Kidney glomerular epithelial cell (primary cell): ENCODE results near the gene AMOTL2.

Source experiments
- DNase-seq: peaks from one replicate; lab custom pipeline; 2025; lab: John Stamatoyannopoulos, UW

Gene AMOTL2

DNA sequence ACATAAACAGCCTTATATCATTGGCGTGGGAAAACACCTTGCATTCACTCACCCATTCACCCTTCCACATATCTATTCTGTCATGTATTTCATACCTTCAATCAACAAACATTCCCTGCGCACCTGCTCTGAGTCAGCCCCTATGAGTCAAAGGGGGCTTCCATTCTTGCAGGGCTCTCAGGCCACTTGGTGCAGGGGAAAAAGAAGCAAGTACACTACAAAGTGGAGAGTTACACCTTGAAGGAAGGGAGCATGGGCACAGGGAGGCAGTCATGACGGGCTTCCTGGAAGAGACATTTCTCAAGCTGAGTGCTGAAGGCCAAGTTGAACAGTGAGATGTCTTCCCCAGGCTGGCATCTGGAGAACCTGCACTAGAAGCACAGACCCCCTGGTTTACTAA, 4.6 kb upstream of the AMOTL2 start:
- DNase-seq = no peak

- DNase-seq = no peak
Observed at GRCh38 chr3:134378384-134378783, 4.1 kb upstream of the AMOTL2 start.

DNA sequence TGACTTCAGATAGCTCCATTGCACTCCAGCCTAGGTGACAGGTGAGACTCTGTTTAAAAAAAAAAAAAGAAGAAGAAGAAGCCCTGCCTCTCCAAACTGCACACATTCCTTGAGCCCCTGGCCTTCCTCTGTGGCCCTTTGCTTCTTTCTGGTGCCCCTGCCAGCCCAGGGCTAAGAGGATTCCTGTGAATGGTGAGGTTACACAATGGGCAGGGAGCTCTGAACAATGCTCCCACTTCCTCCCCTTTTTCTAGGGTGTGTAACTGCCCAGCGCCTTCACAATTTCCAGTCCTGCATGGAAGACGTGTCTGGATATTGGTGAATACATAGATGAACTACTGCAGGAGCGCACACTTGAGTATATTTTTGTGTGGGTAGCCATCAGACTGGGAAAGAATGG, 3.6 kb upstream of the AMOTL2 start:
- no peak for DNase-seq

GRCh38 chr3:134376786-134377426, 2.7 kb upstream of the AMOTL2 start:
- no peak for DNase-seq

- DNase-seq = no peak
Observed at GRCh38 chr3:134376385-134376765, 2.1 kb upstream of the AMOTL2 start.

DNA sequence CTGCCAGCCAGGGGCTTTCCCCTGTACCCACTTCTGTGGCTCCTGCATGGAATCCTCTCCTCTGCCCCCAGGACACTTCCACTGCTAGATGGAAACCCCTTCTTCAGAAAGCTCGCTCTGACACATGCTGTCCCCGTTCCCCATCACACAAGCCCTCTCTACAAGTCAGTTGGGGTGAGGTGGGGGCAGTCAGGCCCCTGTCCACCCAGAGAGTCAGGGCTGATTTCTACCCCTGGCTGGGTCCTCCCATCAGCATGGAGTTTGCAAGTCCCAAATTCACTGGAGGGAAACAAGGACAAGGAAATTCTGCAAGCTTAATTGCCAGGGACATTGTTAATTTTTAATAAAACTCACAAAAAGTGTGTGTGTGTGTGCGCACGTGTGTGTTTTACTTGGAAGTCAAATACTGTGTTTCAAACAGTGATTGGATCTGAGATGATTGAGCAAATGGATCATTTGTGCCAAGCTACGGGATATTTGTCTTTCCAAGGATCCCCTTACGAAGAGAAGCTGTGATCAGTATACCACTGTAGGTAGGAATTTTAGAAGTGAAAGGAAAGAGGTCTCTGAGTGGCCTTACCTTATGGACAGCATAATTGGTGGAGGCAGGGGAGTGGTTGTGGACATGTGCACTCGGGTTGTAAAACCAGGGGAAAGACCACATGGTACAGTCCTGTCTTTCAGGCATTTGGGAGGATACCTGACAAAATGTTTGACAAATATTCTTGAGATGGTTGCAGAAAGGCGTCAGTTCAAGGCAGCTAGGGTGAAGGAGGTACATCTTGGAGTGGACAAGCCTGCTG, 1.5 kb upstream of the AMOTL2 start:
- no peak for DNase-seq

DNA sequence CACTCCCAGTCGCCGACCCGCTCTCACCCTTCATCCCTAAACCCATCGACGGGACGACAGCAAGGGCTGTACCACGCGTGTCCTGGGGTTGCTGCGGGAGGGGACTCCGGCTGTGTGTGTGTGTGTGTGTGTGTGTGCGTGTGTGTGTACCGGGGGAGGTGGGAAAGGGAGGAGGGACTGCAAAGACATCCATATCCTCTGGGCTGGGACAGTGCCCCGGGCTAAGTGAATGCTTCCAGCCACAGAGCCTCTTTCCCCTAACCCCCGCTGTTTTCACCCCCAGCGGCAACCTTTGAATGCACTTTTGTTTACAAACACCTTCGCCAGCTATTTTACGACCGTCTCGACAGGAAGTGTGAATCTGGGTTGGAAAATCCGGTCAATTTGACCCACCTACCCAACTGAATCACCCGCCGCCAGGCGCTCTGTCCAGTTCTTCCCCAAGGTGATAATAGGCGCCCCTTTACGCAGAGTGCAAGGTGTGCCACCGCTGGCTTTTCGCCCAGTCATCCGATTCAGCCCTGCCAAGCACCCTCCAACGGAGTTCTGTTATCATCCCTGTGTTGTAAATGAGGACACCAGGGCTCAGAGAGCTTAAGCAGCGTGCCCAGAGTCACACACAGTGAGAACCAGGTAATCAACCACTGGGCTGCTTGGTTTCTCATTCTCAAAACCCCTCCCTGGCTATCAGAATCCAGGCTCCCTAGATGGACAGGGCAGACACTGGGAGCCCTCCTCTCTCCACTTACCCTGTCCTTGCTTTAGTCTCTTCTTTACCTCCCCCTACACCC, 739 bp upstream of the AMOTL2 start:
- DNase-seq = peak; percentile 52

GRCh38 chr3:134373271-134374104, 759 bp downstream of the AMOTL2 start:
- peak; percentile 68 for DNase-seq

- DNase-seq = no peak
Observed at GRCh38 chr3:134372396-134373270, 1.6 kb downstream of the AMOTL2 start.

GRCh38 chr3:134371542-134372324, 2.5 kb downstream of the AMOTL2 start:
- DNase-seq = peak; percentile 87

DNA sequence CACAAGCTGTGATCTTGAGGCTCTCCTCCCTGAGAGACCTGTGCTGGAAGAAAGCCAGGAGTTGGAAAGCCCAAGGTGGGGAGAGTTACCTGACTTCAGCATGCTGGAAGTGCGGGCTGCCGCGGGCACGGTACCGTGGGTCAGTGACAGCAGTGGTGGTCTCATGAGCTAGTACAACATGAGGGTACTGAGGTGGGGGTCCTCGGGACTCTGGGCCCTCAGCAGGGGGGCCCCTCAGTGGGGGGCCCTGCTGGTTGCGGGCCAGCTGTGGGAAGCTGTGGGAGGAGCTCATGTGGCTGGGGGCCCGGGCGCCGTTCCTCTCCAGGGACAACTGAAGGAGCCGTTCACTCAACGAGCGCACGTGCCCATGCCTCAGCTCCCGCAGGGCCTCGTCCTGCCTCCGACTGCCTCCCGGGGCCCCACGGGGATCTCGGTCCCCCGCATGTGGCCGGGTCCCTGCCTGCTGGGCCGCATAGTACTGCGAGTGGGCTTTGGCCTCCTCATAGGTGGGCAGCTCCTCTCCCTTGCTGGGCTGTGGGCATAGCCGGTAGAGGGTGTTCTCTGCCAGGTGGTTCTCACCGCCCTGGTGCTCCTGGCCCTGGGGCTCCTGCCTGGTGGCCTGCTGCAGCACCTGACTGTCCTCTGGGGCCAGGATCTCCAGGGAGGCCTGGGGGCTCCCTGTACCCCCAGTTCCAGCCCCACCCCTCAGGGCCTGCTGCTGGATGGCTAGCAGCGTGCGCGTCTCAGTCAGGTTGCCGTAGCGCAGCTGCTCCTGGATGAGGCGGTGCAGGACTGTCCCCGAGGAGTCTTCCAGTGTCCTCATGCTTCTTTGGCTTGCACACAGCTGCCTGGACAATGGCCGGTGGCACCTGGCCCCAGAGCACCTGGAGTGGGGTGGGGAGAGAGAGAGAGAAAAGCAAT, 3.4 kb downstream of the AMOTL2 start:
- no peak for DNase-seq

DNA sequence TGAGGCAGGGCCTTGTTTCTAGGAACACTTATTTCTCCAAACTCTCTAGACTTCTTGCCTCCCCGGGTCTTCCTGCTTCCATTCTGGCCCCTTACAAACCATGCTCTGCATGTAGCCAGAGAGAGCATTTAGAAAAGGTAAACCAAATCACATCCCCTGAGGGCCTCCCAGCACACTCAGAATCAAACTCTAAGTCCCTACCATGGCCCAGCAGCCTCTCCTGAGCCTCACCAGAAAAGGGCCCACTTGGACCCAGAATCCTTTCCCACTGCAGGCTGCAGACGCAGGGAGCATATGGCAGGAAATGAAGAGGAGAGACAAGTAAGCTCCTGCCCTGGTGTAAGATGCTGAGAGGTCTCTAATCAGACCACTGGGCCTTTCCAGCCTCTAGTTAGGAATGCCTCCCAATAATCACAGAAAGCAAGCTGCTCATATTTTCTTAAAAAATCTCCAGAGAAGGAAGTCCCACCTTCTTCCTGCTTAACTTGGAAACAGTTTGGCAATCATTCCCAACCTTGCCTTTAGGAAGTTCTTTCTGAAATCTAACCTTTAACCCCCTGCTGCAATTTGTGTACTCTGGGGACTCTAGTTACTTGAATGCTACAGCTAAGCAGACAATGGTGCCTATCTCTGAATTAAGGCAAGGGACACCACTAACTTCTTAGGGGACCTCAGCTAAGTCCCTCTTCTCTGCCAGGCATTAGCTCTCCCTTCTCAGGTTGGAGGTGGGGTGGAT, 4.2 kb downstream of the AMOTL2 start:
- DNase-seq = no peak

GRCh38 chr3:134369231-134369741, 5.0 kb downstream of the AMOTL2 start:
- DNase-seq = peak; percentile 80

DNA sequence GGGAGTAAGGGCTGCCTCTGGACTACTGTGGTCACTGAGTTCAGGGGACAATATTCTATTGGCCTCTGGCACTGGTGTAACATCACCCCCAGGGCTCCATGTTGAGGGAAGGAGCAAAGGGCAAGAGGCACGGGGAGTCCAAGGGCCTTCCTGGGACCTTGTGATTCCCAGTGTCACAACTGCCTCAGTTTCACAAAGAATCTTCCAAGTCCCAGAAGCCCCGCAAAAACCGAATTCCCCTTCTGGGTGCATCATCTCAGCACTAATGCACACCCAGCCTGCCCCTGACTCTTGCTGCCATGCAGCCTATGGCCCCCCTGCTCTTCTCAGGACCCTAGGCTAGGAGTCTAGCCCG, 5.5 kb downstream of the AMOTL2 start:
- DNase-seq = no peak

GRCh38 chr3:134367869-134368750, 6.1 kb downstream of the AMOTL2 start:
- DNase-seq = no peak

DNA sequence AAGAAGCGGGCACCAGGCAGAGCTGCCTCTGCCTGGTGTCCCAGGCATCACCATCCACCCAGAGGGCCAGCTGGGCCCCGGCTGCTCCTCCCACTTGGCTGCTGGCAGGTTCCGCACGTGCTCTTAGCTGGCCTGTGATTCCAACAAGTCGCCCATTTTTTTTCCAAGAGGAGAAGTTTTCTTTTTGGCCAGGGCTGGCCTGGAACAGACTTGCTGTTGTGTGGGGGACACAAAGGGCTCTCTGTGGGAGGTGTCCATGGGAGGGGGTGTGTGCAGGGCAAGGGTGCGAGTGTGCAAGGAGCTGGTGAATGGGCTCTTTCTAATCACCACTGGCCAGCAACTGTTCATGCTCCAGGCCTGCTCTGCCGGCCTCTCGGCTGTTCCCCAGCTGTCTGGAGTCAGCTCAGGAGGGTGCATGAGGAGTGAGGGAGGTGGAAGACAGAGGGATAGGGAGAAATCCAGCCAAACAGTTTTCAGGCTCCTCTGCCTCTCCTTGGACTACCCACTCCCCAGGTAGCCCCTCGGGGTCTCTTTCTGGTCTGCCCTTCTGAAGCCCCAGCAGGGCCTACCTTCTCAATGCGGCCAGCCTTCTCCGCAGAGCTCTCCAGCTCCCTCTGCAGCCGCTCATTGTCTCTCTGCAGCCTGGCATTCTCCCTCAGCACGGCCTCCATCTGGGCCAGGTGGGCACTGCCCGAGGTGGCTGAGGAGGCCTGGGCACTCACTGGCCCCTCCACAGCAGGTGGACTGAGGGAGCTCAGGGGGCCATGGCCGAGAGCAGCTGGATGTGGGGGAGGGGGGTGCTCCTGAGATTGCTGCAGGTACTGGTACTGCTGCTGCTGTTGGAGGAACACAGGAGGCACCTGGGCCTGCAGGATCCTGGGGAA, 7.1 kb downstream of the AMOTL2 start:
- DNase-seq = no peak
